HG03521 (cell line): ENCODE results near the gene CELSR3.

Experiments used
- ATAC-seq: cut with Tn5 transposase; IDR thresholded peaks from one replicate; pipeline ENCODE4 v1.9.1; 2021; ENCODE audit warnings: mild to moderate bottlenecking, moderate library complexity; ENCODE audit not compliant: unreplicated experiment

The CELSR3 gene

DNA sequence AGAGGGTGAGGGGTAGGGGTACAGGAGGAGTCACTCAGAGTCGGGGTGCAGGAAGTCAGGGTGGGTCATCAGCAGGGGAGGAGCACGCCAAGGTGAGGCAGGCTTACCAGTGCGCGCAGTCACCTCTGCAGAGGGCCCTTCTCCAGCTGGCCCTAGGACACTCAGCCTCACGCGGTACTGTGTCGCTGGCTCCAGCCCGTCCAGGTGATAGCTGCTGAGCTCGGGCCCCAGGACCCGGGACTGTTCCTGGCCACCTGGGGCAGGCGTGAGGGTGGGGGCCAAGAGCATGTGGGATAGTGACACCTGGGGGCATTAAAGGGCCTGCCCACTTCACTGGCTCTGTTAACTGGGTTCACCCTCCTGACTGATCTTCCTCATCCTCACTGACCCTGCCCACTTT lies 75.0 kb downstream of the CELSR3 start:
- no peak for ATAC-seq
